Measurements from ENCODE around the gene IL17F. TPM values are rescaled to one million over a fixed set of nuclear protein-coding genes. Genes with fewer than 3 reads are reported as not detected.

Gene IL17F
- total and polyA plus RNA-seq, 2 of the 8 experiments (the other 6 are each of a cell fraction or from before 2014, with no cell fraction given) = 0.08 TPM; not detected in 1

GRCh38 chr6:52213127-52213526 is 31.2 kb downstream of the IL17F start:
- WGBS, 2 experiments (ENCODE audit: extremely low coverage in 1 of 2, insufficient coverage in 1 of 2, insufficient read length in 1 of 2, insufficient replicate concordance in 2 of 2, low coverage in 1 of 2, low lambda C conversion rate in 2 of 2, missing lambda C conversion rate in 1 of 2) = 85% methylated on average over 2 of the region's 2 CpGs; no CpG with 5 or more reads in 1 of the 2 experiments
- FAIRE-seq = no peak
- TF ChIP-seq, protein P1, sequence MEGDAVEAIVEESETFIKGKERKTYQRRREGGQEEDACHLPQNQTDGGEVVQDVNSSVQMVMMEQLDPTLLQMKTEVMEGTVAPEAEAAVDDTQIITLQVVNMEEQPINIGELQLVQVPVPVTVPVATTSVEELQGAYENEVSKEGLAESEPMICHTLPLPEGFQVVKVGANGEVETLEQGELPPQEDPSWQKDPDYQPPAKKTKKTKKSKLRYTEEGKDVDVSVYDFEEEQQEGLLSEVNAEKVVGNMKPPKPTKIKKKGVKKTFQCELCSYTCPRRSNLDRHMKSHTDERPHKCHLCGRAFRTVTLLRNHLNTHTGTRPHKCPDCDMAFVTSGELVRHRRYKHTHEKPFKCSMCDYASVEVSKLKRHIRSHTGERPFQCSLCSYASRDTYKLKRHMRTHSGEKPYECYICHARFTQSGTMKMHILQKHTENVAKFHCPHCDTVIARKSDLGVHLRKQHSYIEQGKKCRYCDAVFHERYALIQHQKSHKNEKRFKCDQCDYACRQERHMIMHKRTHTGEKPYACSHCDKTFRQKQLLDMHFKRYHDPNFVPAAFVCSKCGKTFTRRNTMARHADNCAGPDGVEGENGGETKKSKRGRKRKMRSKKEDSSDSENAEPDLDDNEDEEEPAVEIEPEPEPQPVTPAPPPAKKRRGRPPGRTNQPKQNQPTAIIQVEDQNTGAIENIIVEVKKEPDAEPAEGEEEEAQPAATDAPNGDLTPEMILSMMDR (IDR thresholded peaks at IDR 0.05; ENCODE audit: control extremely low read depth in 1 of 3, insufficient read depth in 1 of 3, low read depth in 1 of 3, low read length in 3 of 3) = peak in 1 of 3 experiments; percentile 23; a peak in 1 of 4 replicates
- TF ChIP-seq BRCA1 (IDR thresholded peaks at IDR 0.05; ENCODE audit: low read depth, low read length) = no peak
- TF ChIP-seq CREB1 (IDR thresholded peaks at IDR 0.05) = no peak
- TF ChIP-seq BCL11A (IDR thresholded peaks at IDR 0.05; ENCODE audit: low read depth in 2 of 2, low read length in 2 of 2) = no peak
- TF ChIP-seq YY1 (IDR thresholded peaks at IDR 0.05; ENCODE audit: low read depth, low read length) = no peak
- peak in 1 of 2 experiments; percentile 21; a peak in 1 of 4 replicates for TF ChIP-seq RAD21 (IDR thresholded peaks at IDR 0.05 in 1 of 2, conservative IDR thresholded peaks at IDR 0.05 in 1 of 2; ENCODE audit: low read depth in 2 of 2, low read length in 2 of 2)

More at GRCh38 chr6:52213127-52213526, 31.2 kb downstream of the IL17F start:
- Histone ChIP-seq H3K4ac (replicated peaks; ENCODE audit: insufficient read length, low read depth, low read length) (no peak overlapping the region), H3K4me2 (ENCODE audit: insufficient read depth in 1 of 2, low read depth in 2 of 2, low read length in 2 of 2) (no peak overlapping the region), H2BK12ac (ENCODE audit: low read depth, low read length) (no peak overlapping the region), H4K5ac (ENCODE audit: insufficient read length, low read depth, low read length) (no peak overlapping the region), H2BK15ac (ENCODE audit: low read length) (no peak overlapping the region), H3K23me2 (ENCODE audit: low read depth, low read length) (no peaks in the 10 kb centered on the region; the same call in 1 of the 2 replicates), H4K20me1 (replicated peaks in 1 of 2; ENCODE audit: control insufficient read depth in 1 of 2, insufficient read depth in 2 of 2, low read length in 2 of 2) (no peaks in the 10 kb centered on the region), H3K9ac (replicated peaks in 1 of 4; ENCODE audit: extremely low read depth in 1 of 4, low read depth in 3 of 4, low read length in 3 of 4) (no peak overlapping the region), H2BK20ac (ENCODE audit: low read length) (no peak overlapping the region), H4K91ac (replicated peaks; ENCODE audit: insufficient read length, low read length) (no peak overlapping the region), H3K79me2 (ENCODE audit: control insufficient read depth in 1 of 2, insufficient read depth in 2 of 2, low read length in 2 of 2) (no peaks in the 10 kb centered on the region), H3K79me1 (ENCODE audit: low read depth, low read length) (no peaks in the 10 kb centered on the region), H3K18ac (ENCODE audit: extremely low read depth, low read length) (no peak overlapping the region), H3K27ac (ENCODE audit: low read depth, low read length) (no peak overlapping the region), H3K4me1 (replicated peaks in 1 of 4; ENCODE audit: control insufficient read depth in 3 of 4, insufficient read depth in 4 of 4, low read length in 3 of 4) (no peaks in the 10 kb centered on the region), H3K27me3 (replicated peaks in 1 of 4; ENCODE audit: control insufficient read depth in 3 of 4, extremely low read depth in 1 of 4, insufficient read depth in 3 of 4, low read length in 3 of 4) (no peaks in the 10 kb centered on the region), H3K9me3 (ENCODE audit: insufficient read depth in 2 of 2, low read depth in 1 of 2, low read length in 1 of 2) (no peaks in the 10 kb centered on the region), H3K4me3 (ENCODE audit: extremely low read depth in 1 of 4, insufficient read depth in 2 of 4, low read depth in 3 of 4, low read length in 4 of 4) (no peak overlapping the region), H3K14ac (ENCODE audit: insufficient read length) (no peak overlapping the region), H3K23ac (ENCODE audit: insufficient read length) (no peak overlapping the region), H2AK5ac (ENCODE audit: low read depth, low read length) (no peak overlapping the region), H2BK120ac (replicated peaks; ENCODE audit: low read depth, low read length) (no peak overlapping the region), H3K36me3 (ENCODE audit: control insufficient read depth in 2 of 4, insufficient read depth in 4 of 4, low read length in 3 of 4) (no peaks in the 10 kb centered on the region), H2AFZ (ENCODE audit: low read length) (no peak overlapping the region), H3K56ac (replicated peaks; ENCODE audit: insufficient read length, low read depth, low read length) (no peak overlapping the region), H2BK5ac (ENCODE audit: low read depth, low read length) (no peak overlapping the region), H4K8ac (ENCODE audit: extremely low read depth, insufficient read depth, low read length) (no peak overlapping the region)
- ChIA-PET POLR2A (ENCODE audit: partially characterized antibody) (interaction anchor here (0.7 kb wide), 1 partner anchor 42 kb away, joined by 3 read pairs; no protein-coding TSS in a partner anchor), CTCF (ENCODE audit: partially characterized antibody) (interaction anchor here (1.0 to 3.1 kb wide), 7 partner anchors 11 to 286 kb away, joined by 3 to 18 read pairs (median 7); no protein-coding TSS in a partner anchor)
- DNase-seq (ENCODE audit: low read depth in 1 of 2, low spot score in 2 of 2) = no peak
